Vagina (tissue), 2 donors: ENCODE results near the gene SLMAP.

Source experiments
- CTCF ChIP-seq, 3 experiments: fragments of 450-650 bp in 2 of 3; fragments of 200-600 bp in 1 of 3; sonication (generic) in 1 of 3; IDR thresholded peaks; one replicate each; pipeline ENCODE4 v1.5.1; 2017 to 2019; ENCODE audit warnings: antibody characterized with exemption in 3 of 3, mild to moderate bottlenecking in 2 of 3, moderate library complexity in 2 of 3
- POLR2AphosphoS5 ChIP-seq, 2 donors: sonication (generic); formaldehyde crosslinking; IDR thresholded peaks; one replicate each; pipeline ENCODE4 v1.9.0; 2017; ENCODE audit warnings: antibody characterized with exemption in 2 of 2, mild to moderate bottlenecking in 2 of 2, low read depth in 1 of 2; ENCODE audit not compliant: insufficient read depth in 1 of 2

GRCh38 chr3:57805266-57805665 is 49.2 kb downstream of the SLMAP start:
- TF ChIP-seq POLR2AphosphoS5 (IDR thresholded peaks at IDR 0.05; ENCODE audit: insufficient read depth in 1 of 2, low read depth in 1 of 2) (no peak), CTCF (IDR thresholded peaks at IDR 0.05) (no peak)
